Hepatocyte (in vitro differentiated cells): ENCODE measurements around the gene PRDM16. TPM values are rescaled to one million over a fixed set of nuclear protein-coding genes. Genes with fewer than 3 reads are reported as not detected.
"Not testable (repeated sequence)": the region's sequence is repeated elsewhere in the genome, so short reads cannot be mapped to it uniquely, and the experiment has no call there.

Experiments
- DNase-seq: peaks from one replicate; pipeline ENCODE4 v3.0.0-alpha.2; 2016; ENCODE audit warnings: low spot score
- H2AFZ ChIP-seq: fragments of 200-600 bp; sonication (generic); 2 replicates; pipeline ENCODE4 v1.6.0; 2016; ENCODE audit warnings: antibody characterized with exemption, mild to moderate bottlenecking
- H3K27ac ChIP-seq: fragments of 200-600 bp; sonication (generic); 2 replicates; pipeline ENCODE4 v1.5.1; 2016; ENCODE audit warnings: mild to moderate bottlenecking
- H3K27me3 ChIP-seq: fragments of 200-600 bp; sonication (generic); 2 replicates; pipeline ENCODE4 v1.6.1; 2016
- H3K36me3 ChIP-seq: fragments of 200-600 bp; sonication (generic); replicated peaks from 2 replicates; pipeline ENCODE4 v1.5.1; 2016; ENCODE audit warnings: low read depth; ENCODE audit not compliant: insufficient read depth
- H3K4me1 ChIP-seq: fragments of 200-600 bp; sonication (generic); 2 replicates; pipeline ENCODE4 v1.5.1; 2016; ENCODE audit warnings: mild to moderate bottlenecking, moderate library complexity; ENCODE audit not compliant: insufficient read depth
- H3K4me2 ChIP-seq: fragments of 200-600 bp; sonication (generic); 2 replicates; pipeline ENCODE4 v1.6.0; 2016
- H3K4me3 ChIP-seq: fragments of 200-600 bp; sonication (generic); 2 replicates; pipeline ENCODE4 v1.5.1; 2016; ENCODE audit warnings: mild to moderate bottlenecking
- H3K79me2 ChIP-seq: fragments of 200-600 bp; sonication (generic); 2 replicates; pipeline ENCODE4 v1.6.0; 2017; ENCODE audit warnings: mild to moderate bottlenecking
- H3K9me2 ChIP-seq: fragments of 200-600 bp; sonication (generic); replicated peaks from 2 replicates; pipeline ENCODE4 v1.6.0; 2017; ENCODE audit warnings: mild to moderate bottlenecking; ENCODE audit not compliant: insufficient read depth
- H3K9me3 ChIP-seq: fragments of 200-600 bp; sonication (generic); 2 replicates; pipeline ENCODE4 v1.5.1; 2016; ENCODE audit warnings: low read depth, mild to moderate bottlenecking
- H4K20me1 ChIP-seq: fragments of 200-600 bp; sonication (generic); 2 replicates; pipeline ENCODE4 v1.6.0; 2016; ENCODE audit warnings: mild to moderate bottlenecking; ENCODE audit not compliant: insufficient read depth, poor library complexity, severe bottlenecking
- CTCF ChIP-seq: fragments of 200-600 bp; sonication (generic); IDR thresholded peaks from 2 replicates; pipeline ENCODE4 v1.5.1; 2016; ENCODE audit warnings: antibody characterized with exemption, mild to moderate bottlenecking; ENCODE audit not compliant: poor library complexity
- EZH2 ChIP-seq: fragments of 200-600 bp; sonication (generic); IDR thresholded peaks from 2 replicates; pipeline ENCODE4 v1.6.1; 2016; ENCODE audit warnings: antibody characterized with exemption, mild to moderate bottlenecking, borderline replicate concordance
- EZH2phosphoT487 ChIP-seq: fragments of 200-600 bp; sonication (generic); IDR thresholded peaks from one replicate; pipeline ENCODE4 v1.6.1; 2018; ENCODE audit warnings: antibody characterized with exemption, mild to moderate bottlenecking, low read depth, moderate library complexity; ENCODE audit not compliant: unreplicated experiment, severe bottlenecking
- WGBS: methylation state at CpG from one replicate; pipeline ENCODE4 v1.1.6; 2016; ENCODE audit warnings: low lambda C conversion rate; ENCODE audit errors: missing lambda C conversion rate; 5-methylcytosine and 5-hydroxymethylcytosine counted together
- polyA plus RNA-seq: library from polyadenylated mRNA; unstranded; fragments of >200 nt; fragmentation: Nextera tagmentation; extraction: Ambion mirVana; gene quantifications from 2 replicates; pipeline ENCODE4 v1.2.1, GENCODE V29; 2016
- total RNA-seq: library from RNA; depleted of rRNA; stranded (reverse); fragments of >200 nt; gene quantifications from 2 replicates; pipeline ENCODE4 v1.2.3, GENCODE V29; 2014

Gene PRDM16
- total and polyA plus RNA-seq, 2 experiments from 2014 or later: 8.1 to 9.9 TPM

- H3K4me3 ChIP-seq: no peak overlapping the region
- no peaks in the 10 kb centered on the region for H3K27me3 ChIP-seq
- no peaks in the 10 kb centered on the region for H3K9me2 ChIP-seq
- no peaks in the 10 kb centered on the region for H3K36me3 ChIP-seq
- H4K20me1 ChIP-seq: no peaks in the 10 kb centered on the region
- H3K79me2 ChIP-seq: no peaks in the 10 kb centered on the region
- TF ChIP-seq EZH2phosphoT487 (no peak), EZH2 (no peak), CTCF (no peak)
- H3K4me2 ChIP-seq: no peak overlapping the region
- no peaks in the 10 kb centered on the region for H3K9me3 ChIP-seq
- no peak for DNase-seq
- 92% methylated on average over 21 of the region's 21 CpGs for WGBS
- H3K4me1 ChIP-seq: peaks cover 3% of the 10 kb centered on the region
- no peak overlapping the region for H3K27ac ChIP-seq
- H2AFZ ChIP-seq: no peak overlapping the region
Observed at GRCh38 chr1:3238703-3239278, 169.8 kb downstream of the PRDM16 start.

- not testable (repeated sequence) for H2AFZ ChIP-seq
Observed at GRCh38 chr1:3239991-3240390, 171.0 kb downstream of the PRDM16 start.

GRCh38 chr1:3240524-3241235 lies 171.7 kb downstream of the PRDM16 start:
- DNase-seq: no peak
- Histone ChIP-seq H3K27ac (no peak overlapping the region), H4K20me1 (no peaks in the 10 kb centered on the region), H2AFZ (no peak overlapping the region), H3K4me3 (no peak overlapping the region), H3K36me3 (no peaks in the 10 kb centered on the region), H3K4me2 (no peak overlapping the region), H3K9me3 (no peaks in the 10 kb centered on the region), H3K27me3 (no peaks in the 10 kb centered on the region), H3K9me2 (no peaks in the 10 kb centered on the region), H3K79me2 (no peaks in the 10 kb centered on the region), H3K4me1 (peaks cover 3% of the 10 kb centered on the region)
- 86% methylated on average over 46 of the region's 47 CpGs for WGBS
- no peak for TF ChIP-seq EZH2
- no peak for TF ChIP-seq EZH2phosphoT487
- no peak for TF ChIP-seq CTCF

More at GRCh38 chr1:3239991-3240390, 171.0 kb downstream of the PRDM16 start:
- not testable (repeated sequence) for H3K9me3 ChIP-seq, H3K79me2 ChIP-seq, H3K9me2 ChIP-seq, H3K4me2 ChIP-seq, H3K4me1 ChIP-seq, H3K36me3 ChIP-seq, DNase-seq, H3K27me3 ChIP-seq, H3K4me3 ChIP-seq, H3K27ac ChIP-seq, H4K20me1 ChIP-seq
- WGBS: 100% methylated on average over 2 of the region's 3 CpGs

GRCh38 chr1:3241236-3241550 lies 172.2 kb downstream of the PRDM16 start:
- H3K79me2 ChIP-seq: no peaks in the 10 kb centered on the region
- no peak overlapping the region for H3K4me3 ChIP-seq
- 93% methylated on average over 13 of the region's 17 CpGs for WGBS
- H3K27me3 ChIP-seq: no peaks in the 10 kb centered on the region
- peaks cover under 1% of the 10 kb centered on the region for H3K4me1 ChIP-seq
- no peak for DNase-seq
- TF ChIP-seq CTCF: no peak
- no peak for TF ChIP-seq EZH2phosphoT487
- no peak for TF ChIP-seq EZH2
- H3K36me3 ChIP-seq: no peaks in the 10 kb centered on the region
- H3K27ac ChIP-seq: no peak overlapping the region
- H3K9me2 ChIP-seq: no peaks in the 10 kb centered on the region
- H4K20me1 ChIP-seq: no peaks in the 10 kb centered on the region
- H3K9me3 ChIP-seq: no peaks in the 10 kb centered on the region
- no peak overlapping the region for H2AFZ ChIP-seq
- no peak overlapping the region for H3K4me2 ChIP-seq
